HepG2 (cell line): ENCODE measurements around the gene PSKH1. TPM values are rescaled to one million over a fixed set of nuclear protein-coding genes. Genes with fewer than 3 reads are reported as not detected.

Source experiments
- ARNT ChIP-seq: fragments of 450-650 bp; IDR thresholded peaks from 2 replicates; pipeline ENCODE4 v1.6.1; 2017
- FOSL1 ChIP-seq: sonication (generic); formaldehyde crosslinking; IDR thresholded peaks from 2 replicates; pipeline ENCODE4 v1.9.0; 2021; ENCODE audit warnings: missing genetic modification reagents, borderline replicate concordance
- HIC2 ChIP-seq: sonication (generic); formaldehyde crosslinking; IDR thresholded peaks from 2 replicates; pipeline ENCODE4 v1.9.0; 2022; ENCODE audit warnings: low read depth, missing genetic modification reagents
- ISX ChIP-seq: sonication (generic); formaldehyde crosslinking; conservative IDR thresholded peaks from 2 replicates; pipeline ENCODE4 v1.5.0; 2020; ENCODE audit warnings: missing genetic modification reagents
- KAT7 ChIP-seq: IDR thresholded peaks from 2 replicates; pipeline ENCODE4 v1.6.1; 2018; ENCODE audit warnings: borderline replicate concordance, missing compliant biosample characterization
- MED8 ChIP-seq: sonication (generic); formaldehyde crosslinking; IDR thresholded peaks from 2 replicates; pipeline ENCODE4 v1.8.1; 2023; ENCODE audit warnings: mild to moderate bottlenecking, missing genetic modification reagents; ENCODE audit not compliant: insufficient replicate concordance
- MIER2 ChIP-seq: IDR thresholded peaks from 2 replicates; pipeline ENCODE4 v1.6.1; 2016; ENCODE audit warnings: missing biosample characterization, missing genetic modification reagents
- NFKB2 ChIP-seq: sonication (generic); formaldehyde crosslinking; IDR thresholded peaks from 2 replicates; pipeline ENCODE4 v1.4.0; 2020; ENCODE audit warnings: missing genetic modification reagents, borderline replicate concordance
- NR2F1 ChIP-seq, 2 experiments: fragments of 450-650 bp in 1 of 2; formaldehyde crosslinking in 1 of 2; IDR thresholded peaks; 2 replicates each; pipeline versions ENCODE4 v1.5.0 to v1.6.1; 2016 to 2020; ENCODE audit warnings: mild to moderate bottlenecking in 1 of 2, missing compliant biosample characterization in 1 of 2, missing genetic modification reagents in 1 of 2, moderate library complexity in 1 of 2
- RFX3 ChIP-seq: IDR thresholded peaks from 2 replicates; pipeline ENCODE4 v1.6.1; 2016; ENCODE audit warnings: missing biosample characterization, missing genetic modification reagents
- SOX6 ChIP-seq, 2 experiments: fragments of 450-650 bp in 1 of 2; sonication (generic) in 1 of 2; formaldehyde crosslinking in 1 of 2; IDR thresholded peaks; 2 replicates each; pipeline versions ENCODE4 v1.4.0 to v1.6.1; 2017 to 2020; ENCODE audit warnings: antibody characterized with exemption in 1 of 2, mild to moderate bottlenecking in 1 of 2, missing genetic modification reagents in 1 of 2
- SP2 ChIP-seq: sonication (generic); formaldehyde crosslinking; IDR thresholded peaks from 2 replicates; pipeline ENCODE4 v1.5.1; 2020; ENCODE audit warnings: mild to moderate bottlenecking, missing genetic modification reagents
- TEAD2 ChIP-seq: sonication (generic); formaldehyde crosslinking; IDR thresholded peaks from 2 replicates; pipeline ENCODE4 v1.9.0; 2021; ENCODE audit warnings: missing genetic modification reagents
- TGIF2 ChIP-seq: IDR thresholded peaks from 2 replicates; pipeline ENCODE4 v1.6.1; 2016; ENCODE audit warnings: control low read depth, missing compliant biosample characterization
- THRA ChIP-seq: sonication (generic); formaldehyde crosslinking; IDR thresholded peaks from 2 replicates; pipeline ENCODE4 v1.4.0; 2020; ENCODE audit warnings: missing genetic modification reagents, borderline replicate concordance
- TOE1 ChIP-seq: sonication (generic); formaldehyde crosslinking; IDR thresholded peaks from 2 replicates; pipeline ENCODE4 v1.4.0; 2020; ENCODE audit warnings: mild to moderate bottlenecking, missing genetic modification reagents
- ZFP36L2 ChIP-seq: sonication (generic); formaldehyde crosslinking; IDR thresholded peaks from 2 replicates; pipeline ENCODE4 v1.4.0; 2020; ENCODE audit warnings: missing genetic modification reagents
- ZNF225 ChIP-seq: sonication (generic); formaldehyde crosslinking; IDR thresholded peaks from 2 replicates; pipeline ENCODE4 v1.4.0; 2020; ENCODE audit warnings: mild to moderate bottlenecking, missing genetic modification reagents
- ZNF543 ChIP-seq: sonication (generic); formaldehyde crosslinking; IDR thresholded peaks from 2 replicates; pipeline ENCODE4 v1.4.0; 2020; ENCODE audit warnings: mild to moderate bottlenecking, missing genetic modification reagents
- ZNF546 ChIP-seq: sonication (generic); formaldehyde crosslinking; conservative IDR thresholded peaks from 2 replicates; pipeline ENCODE4 v1.8.1; 2023; ENCODE audit warnings: mild to moderate bottlenecking, missing genetic modification reagents
- ZNF781 ChIP-seq: sonication (generic); formaldehyde crosslinking; IDR thresholded peaks from 2 replicates; pipeline ENCODE4 v1.5.1; 2020; ENCODE audit warnings: borderline replicate concordance, mild to moderate bottlenecking, missing genetic modification reagents; ENCODE audit errors: not compliant biosample characterization
- ZNF788 ChIP-seq: sonication (generic); formaldehyde crosslinking; IDR thresholded peaks from 2 replicates; pipeline ENCODE4 v1.5.0; 2020; ENCODE audit warnings: mild to moderate bottlenecking, missing genetic modification reagents, borderline replicate concordance
- polyA plus RNA-seq, 8 experiments: library from polyadenylated mRNA; depleted of rRNA in 3 of 8; stranded (reverse) in 7 of 8; unstranded in 1 of 8; fragments of >200 nt; fragmentation: Illumina TruSeq in 4 of 8; extraction: Trizol in 4 of 8; gene quantifications; 2 replicates each; pipeline versions ENCODE4 v1.2.1 to v1.2.3, GENCODE V29; 2011 to 2016; ENCODE audit warnings: low read depth in 4 of 8, missing spikeins in 1 of 8, mixed read lengths in 1 of 8; ENCODE audit not compliant: insufficient read depth in 1 of 8
- total RNA-seq, 5 experiments: library from RNA; depleted of rRNA; stranded (reverse); fragments of >200 nt; fragmentation: Illumina TruSeq; extraction: Trizol; gene quantifications; 2 replicates each; pipeline ENCODE4 v1.2.3, GENCODE V29; 2016; ENCODE audit warnings: low read depth in 1 of 5
- TF ChIP-seq, protein P1 (sequence below): sonication (generic); formaldehyde crosslinking; IDR thresholded peaks from 2 replicates; pipeline ENCODE4 v1.5.0; 2020; ENCODE audit warnings: missing genetic modification reagents
- TF ChIP-seq, protein P2 (sequence below): sonication (generic); formaldehyde crosslinking; IDR thresholded peaks from 2 replicates; pipeline ENCODE4 v1.5.0; 2020; ENCODE audit warnings: mild to moderate bottlenecking, missing genetic modification reagents, moderate library complexity

The PSKH1 gene
- total and polyA plus RNA-seq, 2 of the 13 experiments (the other 11 are each of a cell fraction or from before 2014, with no cell fraction given), result 8.4 to 19.1 TPM

DNA sequence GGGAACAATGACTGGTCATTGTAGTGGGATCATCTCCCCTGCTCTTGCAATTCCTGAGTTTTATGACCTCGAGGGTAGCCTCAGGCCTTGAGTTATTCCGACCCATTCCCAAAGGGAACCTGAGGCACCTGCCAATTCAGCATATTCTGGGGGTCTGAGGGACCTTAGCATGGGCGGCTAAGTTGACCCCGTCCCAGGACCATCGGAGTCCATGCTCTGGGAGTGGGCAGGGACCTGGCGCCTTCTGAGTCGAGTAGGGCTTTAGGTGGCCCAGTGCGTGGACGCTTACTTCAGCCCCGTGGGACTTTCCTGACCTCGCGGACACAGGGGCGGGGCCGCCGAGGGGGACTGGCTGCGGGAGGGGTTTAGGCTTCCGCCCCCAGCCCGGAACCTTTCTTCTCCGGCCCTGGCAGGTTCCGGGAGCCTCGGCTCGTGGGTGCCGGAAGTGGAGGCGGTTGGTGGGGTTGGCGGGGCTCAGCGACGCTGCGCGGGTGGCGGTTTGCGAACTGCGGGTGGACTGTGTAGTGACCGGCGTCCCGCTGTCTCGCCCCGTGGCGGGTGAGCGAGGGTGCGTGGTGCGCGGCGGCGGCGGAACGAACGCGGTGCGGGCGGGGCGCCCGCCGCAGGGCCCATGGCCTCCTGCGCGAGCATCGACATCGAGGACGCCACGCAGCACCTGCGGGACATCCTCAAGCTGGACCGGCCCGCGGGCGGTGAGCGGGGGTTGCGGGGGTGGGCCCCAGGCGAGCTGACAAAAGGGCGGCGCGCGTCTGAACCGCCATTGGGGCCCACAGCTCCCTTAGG is 20.2 kb upstream of the PSKH1 start, which contains the start of gene EDC4 (continued):
- TF ChIP-seq ARNT (no peak), NFKB2 (CRISPR knock-in tag) (peak; percentile 90; the same call in 1 of the 2 replicates), SOX6 (IDR thresholded peaks at IDR 0.05) (no peak), SOX6 (CRISPR knock-in tag; IDR thresholded peaks at IDR 0.05) (peak; percentile 48; the same call in 1 of the 2 replicates), FOSL1 (CRISPR knock-in tag) (no peak), ZNF543 (peak; percentile 88), THRA (CRISPR knock-in tag) (peak; percentile 83), ZNF781 (CRISPR knock-in tag) (peak; percentile 45), TEAD2 (CRISPR knock-in tag) (no peak), TOE1 (CRISPR knock-in tag) (no peak), RFX3 (CRISPR knock-in tag) (no peak; the same call in 1 of the 2 replicates), ZNF546 (peak; percentile 38; the same call in 1 of the 2 replicates), SP2 (CRISPR knock-in tag) (peak; percentile 45), NR2F1 (CRISPR knock-in tag; IDR thresholded peaks at IDR 0.05) (peak; percentile 23 to 40; a peak in 1 of 4 replicates), MED8 (CRISPR knock-in tag) (peak; percentile 57), ZFP36L2 (CRISPR knock-in tag) (peak; percentile 70; the same call in 1 of the 2 replicates), ZNF225 (0 out of 2 replicates have a peak, but pooled peaks have one; percentile 36), TGIF2 (CRISPR knock-in tag) (peak; percentile 93), MIER2 (CRISPR knock-in tag) (peak; percentile 73; the same call in 1 of the 2 replicates), HIC2 (no peak; the same call in 1 of the 2 replicates), KAT7 (peak; percentile 95; the same call in 1 of the 2 replicates), ZNF788 (CRISPR knock-in tag) (peak; percentile 99), ISX (CRISPR knock-in tag) (no peak)
- TF ChIP-seq, protein P1, sequence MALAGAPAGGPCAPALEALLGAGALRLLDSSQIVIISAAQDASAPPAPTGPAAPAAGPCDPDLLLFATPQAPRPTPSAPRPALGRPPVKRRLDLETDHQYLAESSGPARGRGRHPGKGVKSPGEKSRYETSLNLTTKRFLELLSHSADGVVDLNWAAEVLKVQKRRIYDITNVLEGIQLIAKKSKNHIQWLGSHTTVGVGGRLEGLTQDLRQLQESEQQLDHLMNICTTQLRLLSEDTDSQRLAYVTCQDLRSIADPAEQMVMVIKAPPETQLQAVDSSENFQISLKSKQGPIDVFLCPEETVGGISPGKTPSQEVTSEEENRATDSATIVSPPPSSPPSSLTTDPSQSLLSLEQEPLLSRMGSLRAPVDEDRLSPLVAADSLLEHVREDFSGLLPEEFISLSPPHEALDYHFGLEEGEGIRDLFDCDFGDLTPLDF (CRISPR knock-in tag), result peak; percentile 51; the same call in 1 of the 2 replicates
- TF ChIP-seq, protein P2, sequence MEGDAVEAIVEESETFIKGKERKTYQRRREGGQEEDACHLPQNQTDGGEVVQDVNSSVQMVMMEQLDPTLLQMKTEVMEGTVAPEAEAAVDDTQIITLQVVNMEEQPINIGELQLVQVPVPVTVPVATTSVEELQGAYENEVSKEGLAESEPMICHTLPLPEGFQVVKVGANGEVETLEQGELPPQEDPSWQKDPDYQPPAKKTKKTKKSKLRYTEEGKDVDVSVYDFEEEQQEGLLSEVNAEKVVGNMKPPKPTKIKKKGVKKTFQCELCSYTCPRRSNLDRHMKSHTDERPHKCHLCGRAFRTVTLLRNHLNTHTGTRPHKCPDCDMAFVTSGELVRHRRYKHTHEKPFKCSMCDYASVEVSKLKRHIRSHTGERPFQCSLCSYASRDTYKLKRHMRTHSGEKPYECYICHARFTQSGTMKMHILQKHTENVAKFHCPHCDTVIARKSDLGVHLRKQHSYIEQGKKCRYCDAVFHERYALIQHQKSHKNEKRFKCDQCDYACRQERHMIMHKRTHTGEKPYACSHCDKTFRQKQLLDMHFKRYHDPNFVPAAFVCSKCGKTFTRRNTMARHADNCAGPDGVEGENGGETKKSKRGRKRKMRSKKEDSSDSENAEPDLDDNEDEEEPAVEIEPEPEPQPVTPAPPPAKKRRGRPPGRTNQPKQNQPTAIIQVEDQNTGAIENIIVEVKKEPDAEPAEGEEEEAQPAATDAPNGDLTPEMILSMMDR (CRISPR knock-in tag), result peak; percentile 43
